ENCODE data around the gene MOB2. TPM values are rescaled to one million over a fixed set of nuclear protein-coding genes. Genes with fewer than 3 reads are reported as not detected.

Gene MOB2
- total RNA-seq, 2 experiments from 2014 or later, result 49.5 to 52.9 TPM

DNA sequence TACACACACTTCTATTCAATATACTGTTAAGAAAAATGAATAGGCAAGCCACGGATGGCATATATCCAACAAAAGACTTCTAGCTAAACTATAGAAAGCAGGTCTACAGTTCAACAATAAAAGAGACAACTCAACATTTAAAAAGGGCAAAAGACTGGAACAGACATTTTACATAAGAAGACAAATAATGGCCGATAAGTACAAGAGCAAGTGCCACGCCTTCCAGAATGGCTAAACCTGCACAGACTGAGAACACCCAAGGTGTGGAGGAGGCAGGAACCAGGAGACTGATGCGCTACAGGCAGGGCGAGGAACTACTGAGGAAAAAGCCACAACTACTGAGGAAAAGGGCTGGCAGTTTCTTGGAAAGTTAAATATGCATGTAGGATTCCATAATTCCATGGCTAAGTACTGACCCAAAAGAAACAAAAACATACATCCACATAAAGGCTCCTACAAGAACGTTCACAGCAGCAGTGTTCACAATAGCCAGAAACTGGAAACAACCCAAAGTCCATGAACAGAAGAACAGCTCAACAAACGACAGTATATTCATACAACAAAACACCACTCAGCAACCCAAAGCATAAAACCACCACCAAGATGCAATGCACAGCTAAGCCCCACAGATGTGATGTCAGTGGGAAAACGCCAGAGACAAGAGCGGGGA lies 9.6 kb upstream of the MOB2 start:
- H3K27me3 Mint-ChIP-seq, result no peaks in the 10 kb centered on the region
- no peak overlapping the region for H3K27ac Mint-ChIP-seq
- peaks cover 31% of the 10 kb centered on the region for H3K36me3 Mint-ChIP-seq (ENCODE audit: low read depth)
- DNase-seq, result no peak
- ChIA-PET CTCF (no interaction called here), POLR2A (no interaction called here)
- H3K9me3 Mint-ChIP-seq, result peaks cover 11% of the 10 kb centered on the region
- peaks cover 43% of the 10 kb centered on the region for H3K4me1 Mint-ChIP-seq
- H3K4me3 Mint-ChIP-seq, result no peak overlapping the region

GRCh38 chr11:1494650-1495049 lies 8.1 kb upstream of the MOB2 start:
- no peak overlapping the region for H3K4me3 Mint-ChIP-seq
- ChIA-PET POLR2A (no interaction called here), CTCF (interaction anchor here (1.1 kb wide), 1 partner anchor 80 kb away, joined by 3 read pairs; no protein-coding TSS in a partner anchor)
- H3K4me1 Mint-ChIP-seq, result peaks cover 43% of the 10 kb centered on the region
- H3K27me3 Mint-ChIP-seq, result no peaks in the 10 kb centered on the region
- peaks cover 4% of the 10 kb centered on the region for H3K9me3 Mint-ChIP-seq
- H3K36me3 Mint-ChIP-seq (ENCODE audit: low read depth), result peaks cover 17% of the 10 kb centered on the region
- DNase-seq, result no peak
- H3K27ac Mint-ChIP-seq, result no peak overlapping the region

GRCh38 chr11:1493650-1494244 lies 7.2 kb upstream of the MOB2 start:
- no peak for DNase-seq
- ChIA-PET POLR2A (no interaction called here), CTCF (interaction anchor here (1.1 kb wide), 1 partner anchor 81 kb away, joined by 3 read pairs; no protein-coding TSS in a partner anchor)
- Mint-ChIP-seq H3K4me3 (no peak overlapping the region), H3K36me3 (ENCODE audit: low read depth) (peaks cover 10% of the 10 kb centered on the region), H3K27me3 (no peaks in the 10 kb centered on the region), H3K4me1 (peaks cover 40% of the 10 kb centered on the region), H3K9me3 (no peaks in the 10 kb centered on the region), H3K27ac (no peak overlapping the region)

DNA sequence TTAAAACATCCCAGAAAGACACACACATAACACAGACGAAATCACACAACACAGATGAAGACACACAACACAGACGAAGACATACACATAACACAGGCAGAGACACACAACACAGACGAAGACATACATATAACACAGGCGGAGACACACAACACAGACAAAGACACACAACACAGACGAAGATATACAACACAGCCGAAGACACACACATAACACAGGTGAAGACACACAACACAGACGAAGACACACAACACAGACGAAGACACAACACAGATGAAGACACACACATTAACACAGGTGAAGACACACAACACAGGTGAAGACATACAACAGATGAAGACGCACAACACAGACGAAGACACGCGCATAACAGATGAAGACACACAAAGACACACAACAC lies 4.8 kb upstream of the MOB2 start:
- DNase-seq, result no peak
- peaks cover 16% of the 10 kb centered on the region for H3K4me1 Mint-ChIP-seq
- H3K36me3 Mint-ChIP-seq (ENCODE audit: low read depth), result peaks cover 4% of the 10 kb centered on the region
- H3K27me3 Mint-ChIP-seq, result no peaks in the 10 kb centered on the region
- no peak overlapping the region for H3K27ac Mint-ChIP-seq
- H3K9me3 Mint-ChIP-seq, result no peaks in the 10 kb centered on the region
- no peak overlapping the region for H3K4me3 Mint-ChIP-seq
- ChIA-PET POLR2A (no interaction called here), CTCF (no interaction called here)

DNA sequence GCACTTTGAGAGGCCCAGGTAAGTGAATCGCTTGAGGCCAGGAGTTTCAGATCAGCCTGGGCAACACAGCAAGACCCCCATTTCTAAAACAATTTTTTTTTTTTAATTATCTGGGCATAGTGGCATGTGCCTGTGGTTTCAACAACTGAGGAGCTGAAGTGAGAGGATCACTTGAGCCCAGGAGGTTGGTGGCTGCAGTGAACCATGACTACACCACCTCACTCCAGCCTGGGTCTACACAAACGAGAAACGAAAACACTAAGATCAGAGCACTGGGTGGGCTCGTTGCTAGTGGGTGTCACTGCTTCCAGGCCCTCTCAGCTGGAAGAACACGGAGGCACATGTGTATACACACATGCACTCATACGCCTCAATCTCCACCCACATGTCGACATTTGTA lies 4.1 kb upstream of the MOB2 start:
- ChIA-PET CTCF (interaction anchor here (0.5 kb wide), 1 partner anchor 559 kb away, joined by 4 read pairs; no protein-coding TSS in a partner anchor), POLR2A (no interaction called here)
- H3K27me3 Mint-ChIP-seq, result no peaks in the 10 kb centered on the region
- H3K4me1 Mint-ChIP-seq, result peaks cover 14% of the 10 kb centered on the region
- H3K4me3 Mint-ChIP-seq, result no peak overlapping the region
- peaks cover under 1% of the 10 kb centered on the region for H3K36me3 Mint-ChIP-seq (ENCODE audit: low read depth)
- no peak for DNase-seq
- no peak overlapping the region for H3K27ac Mint-ChIP-seq
- no peaks in the 10 kb centered on the region for H3K9me3 Mint-ChIP-seq

DNA sequence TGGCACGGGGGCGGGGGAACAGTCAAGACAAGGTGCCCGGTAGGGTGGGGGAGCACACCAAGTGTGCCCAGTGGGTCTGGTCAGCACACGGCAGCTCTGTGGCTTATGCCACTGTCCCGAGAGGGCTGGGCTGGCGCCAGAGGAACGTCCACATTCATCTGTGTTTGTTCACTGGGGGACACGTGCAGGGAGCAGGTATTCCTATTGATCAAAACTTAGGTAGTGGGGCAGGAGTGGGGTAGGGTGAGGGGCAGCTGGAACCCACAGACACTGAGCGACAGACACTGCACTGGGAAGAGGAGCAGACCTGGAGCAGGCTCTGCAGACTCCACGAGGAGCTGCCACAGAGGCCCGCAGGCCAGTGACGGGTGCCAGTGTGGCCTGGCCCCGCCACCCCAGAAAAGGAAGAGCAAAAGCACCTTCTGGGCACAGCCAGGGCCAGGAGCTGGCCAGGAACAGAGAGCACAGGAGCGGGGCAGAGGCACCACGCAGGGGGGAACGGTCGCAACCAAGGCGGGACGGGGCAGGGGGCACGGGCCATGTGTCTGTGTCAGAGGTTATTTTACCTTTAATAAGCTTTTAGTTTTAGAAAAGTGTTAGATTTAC lies 2.1 kb upstream of the MOB2 start:
- Mint-ChIP-seq H3K4me3 (no peak overlapping the region), H3K36me3 (ENCODE audit: low read depth) (no peaks in the 10 kb centered on the region), H3K27ac (no peak overlapping the region), H3K9me3 (no peaks in the 10 kb centered on the region), H3K27me3 (no peaks in the 10 kb centered on the region), H3K4me1 (peaks cover 14% of the 10 kb centered on the region)
- ChIA-PET CTCF (no interaction called here), POLR2A (no interaction called here)
- no peak for DNase-seq

GRCh38 chr11:1487851-1488574 lies 1.4 kb upstream of the MOB2 start:
- no peak overlapping the region for H3K4me3 Mint-ChIP-seq
- H3K27ac Mint-ChIP-seq, result no peak overlapping the region
- DNase-seq, result no peak
- H3K9me3 Mint-ChIP-seq, result no peaks in the 10 kb centered on the region
- CTCF ChIA-PET, result interaction anchor here (0.6 kb wide), 1 partner anchor 297 kb away, joined by 3 read pairs; no protein-coding TSS in a partner anchor
- H3K4me1 Mint-ChIP-seq, result peaks cover 12% of the 10 kb centered on the region
- no peaks in the 10 kb centered on the region for H3K36me3 Mint-ChIP-seq (ENCODE audit: low read depth)
- H3K27me3 Mint-ChIP-seq, result no peaks in the 10 kb centered on the region
- POLR2A ChIA-PET, result no interaction called here

DNA sequence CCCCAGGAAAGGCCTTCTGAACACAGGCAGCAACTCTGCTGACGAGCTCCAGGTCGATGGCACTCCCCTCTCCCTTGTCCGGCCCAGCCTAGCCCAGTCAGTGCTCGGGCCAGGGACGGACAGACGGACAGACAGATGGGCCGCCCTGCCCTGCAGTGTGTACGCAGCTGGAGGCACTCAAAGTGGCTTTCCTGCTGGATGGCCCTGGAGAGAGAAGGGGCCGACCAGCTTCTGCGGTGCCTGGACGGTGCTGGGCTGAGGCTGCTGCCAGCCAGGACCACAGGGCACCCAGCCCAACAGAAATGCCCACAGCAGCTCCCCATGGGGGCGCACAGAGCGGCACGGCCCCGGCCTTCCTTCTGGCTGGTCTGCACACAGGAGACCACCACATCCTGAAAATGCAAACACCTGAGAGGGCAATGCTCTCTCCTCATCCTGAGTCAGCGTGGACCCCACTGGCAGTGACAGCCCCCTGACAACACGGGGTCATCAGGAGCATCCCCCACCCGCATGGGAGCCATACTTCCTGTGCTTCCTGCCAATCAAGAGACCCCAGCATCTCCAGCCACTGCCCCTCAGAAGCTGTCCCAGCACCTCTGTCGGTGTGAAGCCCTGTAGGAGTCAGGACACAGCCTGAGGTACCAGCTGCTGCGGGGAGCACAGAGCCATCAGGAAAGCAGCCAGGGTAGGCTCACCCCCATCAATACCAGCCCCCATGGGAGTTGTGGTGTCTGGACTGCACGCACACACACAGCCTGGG lies 692 bp upstream of the MOB2 start:
- no peak overlapping the region for H3K4me3 Mint-ChIP-seq
- no peaks in the 10 kb centered on the region for H3K36me3 Mint-ChIP-seq (ENCODE audit: low read depth)
- ChIA-PET CTCF (no interaction called here), POLR2A (no interaction called here)
- no peaks in the 10 kb centered on the region for H3K9me3 Mint-ChIP-seq
- H3K27ac Mint-ChIP-seq, result no peak overlapping the region
- peaks cover 10% of the 10 kb centered on the region for H3K4me1 Mint-ChIP-seq
- no peak for DNase-seq
- no peaks in the 10 kb centered on the region for H3K27me3 Mint-ChIP-seq

GRCh38 chr11:1485504-1485885 lies 1.1 kb downstream of the MOB2 start:
- no peaks in the 10 kb centered on the region for H3K9me3 Mint-ChIP-seq
- no peak overlapping the region for H3K4me3 Mint-ChIP-seq
- H3K36me3 Mint-ChIP-seq (ENCODE audit: low read depth), result no peaks in the 10 kb centered on the region
- ChIA-PET CTCF (no interaction called here), POLR2A (no interaction called here)
- peaks cover 10% of the 10 kb centered on the region for H3K4me1 Mint-ChIP-seq
- no peak overlapping the region for H3K27ac Mint-ChIP-seq
- H3K27me3 Mint-ChIP-seq, result no peaks in the 10 kb centered on the region
- DNase-seq, result no peak

- no peaks in the 10 kb centered on the region for H3K36me3 Mint-ChIP-seq (ENCODE audit: low read depth)
- no peak for DNase-seq
- no peaks in the 10 kb centered on the region for H3K9me3 Mint-ChIP-seq
- H3K27ac Mint-ChIP-seq, result no peak overlapping the region
- peaks cover 10% of the 10 kb centered on the region for H3K4me1 Mint-ChIP-seq
- no peak overlapping the region for H3K4me3 Mint-ChIP-seq
- no peaks in the 10 kb centered on the region for H3K27me3 Mint-ChIP-seq
- CTCF ChIA-PET, result no interaction called here
- POLR2A ChIA-PET, result no interaction called here
Observed at GRCh38 chr11:1484695-1485503, 1.7 kb downstream of the MOB2 start.

GRCh38 chr11:1484061-1484671 lies 2.4 kb downstream of the MOB2 start:
- no peaks in the 10 kb centered on the region for H3K9me3 Mint-ChIP-seq
- no peaks in the 10 kb centered on the region for H3K27me3 Mint-ChIP-seq
- no peak overlapping the region for H3K27ac Mint-ChIP-seq
- no peaks in the 10 kb centered on the region for H3K36me3 Mint-ChIP-seq (ENCODE audit: low read depth)
- H3K4me1 Mint-ChIP-seq, result peaks cover 10% of the 10 kb centered on the region
- H3K4me3 Mint-ChIP-seq, result no peak overlapping the region
- ChIA-PET CTCF (no interaction called here), POLR2A (no interaction called here)
- no peak for DNase-seq

GRCh38 chr11:1483445-1483961 lies 3.1 kb downstream of the MOB2 start:
- peaks cover 6% of the 10 kb centered on the region for H3K36me3 Mint-ChIP-seq (ENCODE audit: low read depth)
- POLR2A ChIA-PET, result no interaction called here
- no peak overlapping the region for H3K4me3 Mint-ChIP-seq
- H3K27me3 Mint-ChIP-seq, result no peaks in the 10 kb centered on the region
- DNase-seq, result no peak
- peaks cover 10% of the 10 kb centered on the region for H3K4me1 Mint-ChIP-seq
- H3K9me3 Mint-ChIP-seq, result no peaks in the 10 kb centered on the region
- CTCF ChIA-PET, result no interaction called here
- no peak overlapping the region for H3K27ac Mint-ChIP-seq
